Lower leg skin (tissue), 3 donors: ENCODE measurements around the gene LPA.
"Not testable (repeated sequence)": the region's sequence is repeated elsewhere in the genome, so short reads cannot be mapped to it uniquely, and the experiment has no call there.

Experiments used
- POLR2A ChIP-seq, 2 donors: fragments of 450-650 bp; IDR thresholded peaks; one replicate each; pipeline ENCODE4 v1.6.1; 2016 to 2017; ENCODE audit warnings: antibody characterized with exemption in 2 of 2, mild to moderate bottlenecking in 1 of 2, moderate library complexity in 1 of 2
- TF ChIP-seq, protein P1 (sequence below), 3 donors: fragments of 450-650 bp; IDR thresholded peaks; one replicate each; pipeline ENCODE4 v1.5.1; 2016; ENCODE audit warnings: antibody characterized with exemption in 3 of 3, mild to moderate bottlenecking in 3 of 3, moderate library complexity in 2 of 3

DNA sequence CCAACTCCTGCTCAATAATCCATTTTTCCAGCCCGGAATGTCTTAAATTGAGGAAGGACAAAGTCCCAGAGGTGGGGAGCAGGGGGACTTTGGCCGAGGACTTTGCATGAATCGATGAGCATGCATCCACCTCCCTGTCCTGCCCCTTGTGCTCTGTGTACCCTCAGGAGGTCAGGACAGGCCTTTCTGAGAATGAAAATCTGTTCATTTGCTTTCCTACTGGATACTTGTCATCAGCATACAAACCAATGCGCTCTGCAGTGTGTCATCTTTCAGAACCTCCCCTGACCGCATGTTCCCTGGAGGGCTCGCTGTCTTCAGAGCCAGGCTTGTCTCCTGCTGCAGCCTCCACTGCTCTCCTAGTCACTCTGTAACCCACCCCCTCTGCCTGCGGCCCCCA, 40.6 kb upstream of the LPA start:
- TF ChIP-seq POLR2A (IDR thresholded peaks at IDR 0.05) = not testable (repeated sequence)
- TF ChIP-seq, protein P1, sequence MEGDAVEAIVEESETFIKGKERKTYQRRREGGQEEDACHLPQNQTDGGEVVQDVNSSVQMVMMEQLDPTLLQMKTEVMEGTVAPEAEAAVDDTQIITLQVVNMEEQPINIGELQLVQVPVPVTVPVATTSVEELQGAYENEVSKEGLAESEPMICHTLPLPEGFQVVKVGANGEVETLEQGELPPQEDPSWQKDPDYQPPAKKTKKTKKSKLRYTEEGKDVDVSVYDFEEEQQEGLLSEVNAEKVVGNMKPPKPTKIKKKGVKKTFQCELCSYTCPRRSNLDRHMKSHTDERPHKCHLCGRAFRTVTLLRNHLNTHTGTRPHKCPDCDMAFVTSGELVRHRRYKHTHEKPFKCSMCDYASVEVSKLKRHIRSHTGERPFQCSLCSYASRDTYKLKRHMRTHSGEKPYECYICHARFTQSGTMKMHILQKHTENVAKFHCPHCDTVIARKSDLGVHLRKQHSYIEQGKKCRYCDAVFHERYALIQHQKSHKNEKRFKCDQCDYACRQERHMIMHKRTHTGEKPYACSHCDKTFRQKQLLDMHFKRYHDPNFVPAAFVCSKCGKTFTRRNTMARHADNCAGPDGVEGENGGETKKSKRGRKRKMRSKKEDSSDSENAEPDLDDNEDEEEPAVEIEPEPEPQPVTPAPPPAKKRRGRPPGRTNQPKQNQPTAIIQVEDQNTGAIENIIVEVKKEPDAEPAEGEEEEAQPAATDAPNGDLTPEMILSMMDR (IDR thresholded peaks at IDR 0.05) = not testable (repeated sequence)
